ENCODE data around the gene TXNRD2. TPM values are rescaled to one million over a fixed set of nuclear protein-coding genes. Genes with fewer than 3 reads are reported as not detected.
"Not testable (repeated sequence)": the region's sequence is repeated elsewhere in the genome, so short reads cannot be mapped to it uniquely, and the experiment has no call there.

Gene TXNRD2
- total RNA-seq, 1 experiment from 2014 or later = 39.5 TPM

DNA sequence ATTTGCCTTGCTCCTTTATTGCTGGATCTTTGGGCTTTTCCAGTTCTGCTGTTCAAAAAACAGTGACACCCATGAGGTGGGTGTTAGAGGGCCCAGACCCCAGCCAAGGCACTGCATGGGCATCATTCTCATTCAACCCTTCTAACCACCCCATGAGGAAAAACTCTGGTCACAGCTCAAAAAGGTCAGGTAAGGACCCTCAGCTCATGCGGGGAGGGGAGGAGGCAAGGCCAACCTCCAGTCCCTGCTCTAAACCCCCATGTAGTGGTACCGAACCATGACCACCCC is 94.3 kb downstream of the TXNRD2 start:
- no peak for DNase-seq (ENCODE audit: low read depth)

DNA sequence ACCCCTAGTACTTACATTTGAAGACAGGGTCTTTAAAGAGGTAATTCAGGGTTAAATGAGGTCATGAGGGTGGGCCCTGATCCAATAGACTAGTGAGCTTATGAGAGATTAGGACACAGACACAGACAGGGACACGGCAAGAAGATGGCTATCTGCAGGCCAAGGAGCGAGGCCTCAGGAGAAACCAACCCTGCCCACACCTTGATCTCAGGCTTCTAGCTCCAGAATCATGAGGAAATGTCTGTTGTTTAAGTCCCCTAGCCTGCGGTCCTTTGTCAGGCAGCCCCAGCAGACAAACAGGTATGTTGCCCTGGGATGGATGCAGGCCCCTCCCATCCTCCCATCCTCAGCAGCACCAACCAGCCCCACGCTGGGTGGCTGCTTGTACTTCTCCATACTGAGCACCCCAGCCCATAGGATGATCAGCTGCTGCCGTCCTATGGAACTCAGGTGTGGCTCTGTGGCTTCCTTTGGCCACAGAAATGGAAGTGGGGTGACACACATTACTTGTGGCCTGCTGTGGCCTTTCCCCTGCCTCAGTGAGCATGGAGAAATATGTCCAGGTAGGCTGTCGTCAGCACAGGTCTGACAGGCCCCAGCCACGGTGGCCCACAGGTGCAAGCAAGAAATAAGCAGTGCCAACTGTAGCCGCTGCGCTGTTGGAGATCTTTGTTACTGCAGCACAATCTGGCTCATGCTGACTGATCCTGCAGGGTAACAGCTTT is 94.8 kb downstream of the TXNRD2 start:
- DNase-seq (ENCODE audit: low read depth) = no peak

DNA sequence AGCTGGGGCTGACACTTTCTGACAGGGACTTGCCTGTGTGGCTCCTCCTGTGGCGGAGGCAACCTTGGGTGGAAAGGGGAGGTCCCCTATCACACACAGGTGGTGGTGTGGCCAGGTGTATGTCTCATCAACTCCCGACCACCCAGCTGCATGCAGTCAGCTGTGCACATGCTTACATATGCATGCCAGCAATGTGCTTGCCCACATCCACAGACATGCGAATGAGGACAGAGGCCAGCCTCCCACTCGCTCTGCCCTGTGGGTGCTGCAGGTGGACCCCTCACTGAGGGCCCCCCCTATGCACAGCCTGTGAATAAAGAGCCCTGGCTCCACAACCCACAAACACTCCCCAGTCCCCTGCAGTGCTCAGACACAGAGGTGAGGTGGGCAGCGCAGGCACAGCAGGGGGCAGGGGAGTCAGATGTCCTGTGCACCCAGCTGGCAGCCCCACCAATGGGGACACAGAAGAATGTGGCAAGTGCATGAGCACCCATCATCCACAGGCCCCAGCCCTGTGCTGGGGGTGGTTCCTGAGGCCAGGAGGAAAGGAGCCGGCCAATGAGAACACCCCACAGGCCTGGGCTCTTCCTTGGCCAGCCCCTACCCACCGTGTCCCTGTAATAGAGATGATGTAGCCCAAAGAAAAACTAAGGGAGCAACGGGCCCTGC is 96.4 kb downstream of the TXNRD2 start:
- DNase-seq (ENCODE audit: low read depth) = no peak

DNA sequence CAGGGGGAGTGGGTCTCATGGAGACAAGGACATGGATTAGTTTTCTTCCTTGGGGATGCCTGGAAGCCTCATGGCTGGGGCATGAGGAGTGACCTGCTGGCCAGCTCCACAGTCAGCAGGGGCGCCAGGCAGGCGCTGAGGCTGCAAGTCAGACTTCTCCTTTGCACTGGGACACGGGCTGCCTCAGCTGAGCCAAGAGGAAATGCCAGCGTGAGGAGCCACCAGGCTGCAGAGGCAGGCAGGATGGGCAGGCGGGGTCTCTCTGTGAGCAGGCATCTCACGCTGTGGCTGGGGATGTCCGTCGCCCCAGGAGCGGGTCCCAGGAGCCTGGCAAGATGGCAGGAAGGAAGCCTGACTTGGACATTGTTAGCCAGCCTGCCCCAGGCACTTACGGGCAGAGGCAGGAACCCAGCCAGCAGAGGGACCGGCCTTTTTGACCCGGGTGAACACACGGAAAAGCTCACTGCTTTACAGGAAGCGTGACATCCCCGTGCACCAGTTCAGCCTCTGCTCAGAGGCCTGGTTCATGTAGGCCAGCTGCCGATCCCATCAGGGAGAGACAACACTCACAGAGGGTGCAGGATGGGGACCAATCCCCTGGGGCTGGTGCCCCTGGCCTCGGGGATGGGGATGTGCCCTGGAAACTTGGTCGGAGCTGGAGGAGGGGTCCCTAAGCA is 97.1 kb downstream of the TXNRD2 start:
- DNase-seq (ENCODE audit: low read depth) = peak; percentile 62

DNA sequence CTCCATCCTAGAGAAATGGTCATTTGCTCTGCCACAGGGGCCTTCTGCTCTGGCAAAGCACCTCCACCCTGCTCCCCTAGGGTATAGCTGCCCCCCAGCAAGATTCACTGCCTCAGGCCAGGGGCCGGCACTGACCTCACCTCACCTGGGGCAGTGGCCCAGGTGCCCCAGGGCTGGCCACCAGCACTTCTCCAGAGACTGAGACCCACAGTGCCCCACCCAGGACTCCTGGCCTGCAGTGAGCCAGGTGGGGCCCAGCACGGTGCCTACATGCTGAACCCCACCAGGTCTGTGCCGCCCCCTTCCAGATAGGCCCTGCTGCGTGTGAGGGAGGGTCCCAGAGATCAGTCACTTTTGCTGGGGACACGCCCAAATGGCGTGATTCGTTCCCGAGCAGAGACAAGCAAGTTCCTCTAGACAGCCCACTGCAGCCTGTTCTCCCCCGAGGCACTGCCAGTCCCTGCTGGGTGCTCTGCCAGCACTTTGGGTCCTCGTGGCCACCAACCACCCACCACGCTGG is 97.7 kb downstream of the TXNRD2 start:
- DNase-seq (ENCODE audit: low read depth) = no peak

DNA sequence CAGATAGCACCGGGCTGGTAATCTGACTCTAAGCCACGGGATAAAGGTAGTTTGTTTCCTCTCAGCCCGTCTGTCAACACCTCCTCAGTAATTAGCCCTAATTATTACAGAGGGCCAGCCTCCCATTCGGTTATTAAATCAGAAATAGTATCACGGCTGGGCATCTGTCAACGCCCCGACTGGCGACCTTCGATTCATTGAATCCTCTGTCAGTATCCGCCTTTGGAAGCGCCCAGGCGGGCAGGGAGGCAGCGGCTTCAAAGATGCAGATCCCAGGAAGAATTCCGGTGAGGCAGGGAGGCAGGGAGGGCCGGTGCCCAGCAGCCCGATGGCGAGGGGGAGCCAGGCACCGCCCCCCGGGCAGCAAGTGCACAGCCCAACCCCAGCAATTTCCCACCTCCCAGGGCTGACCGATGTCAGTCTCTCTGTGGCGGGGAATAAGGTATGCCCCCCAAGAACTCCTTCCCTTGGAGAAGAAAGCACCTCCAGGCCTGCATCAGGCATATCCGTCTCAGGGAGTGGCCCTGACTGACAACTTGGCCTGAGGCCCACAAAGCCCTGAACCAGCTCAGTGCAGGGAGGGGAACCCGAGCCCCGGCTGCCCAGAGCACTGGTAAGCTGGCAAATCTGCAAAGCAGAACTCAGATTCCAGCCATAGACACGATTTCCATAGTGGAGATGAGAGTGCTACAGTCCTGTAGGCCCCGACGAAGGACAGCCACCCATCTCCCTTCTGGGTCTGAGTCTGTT is 98.3 kb downstream of the TXNRD2 start:
- DNase-seq (ENCODE audit: low read depth) = no peak

DNA sequence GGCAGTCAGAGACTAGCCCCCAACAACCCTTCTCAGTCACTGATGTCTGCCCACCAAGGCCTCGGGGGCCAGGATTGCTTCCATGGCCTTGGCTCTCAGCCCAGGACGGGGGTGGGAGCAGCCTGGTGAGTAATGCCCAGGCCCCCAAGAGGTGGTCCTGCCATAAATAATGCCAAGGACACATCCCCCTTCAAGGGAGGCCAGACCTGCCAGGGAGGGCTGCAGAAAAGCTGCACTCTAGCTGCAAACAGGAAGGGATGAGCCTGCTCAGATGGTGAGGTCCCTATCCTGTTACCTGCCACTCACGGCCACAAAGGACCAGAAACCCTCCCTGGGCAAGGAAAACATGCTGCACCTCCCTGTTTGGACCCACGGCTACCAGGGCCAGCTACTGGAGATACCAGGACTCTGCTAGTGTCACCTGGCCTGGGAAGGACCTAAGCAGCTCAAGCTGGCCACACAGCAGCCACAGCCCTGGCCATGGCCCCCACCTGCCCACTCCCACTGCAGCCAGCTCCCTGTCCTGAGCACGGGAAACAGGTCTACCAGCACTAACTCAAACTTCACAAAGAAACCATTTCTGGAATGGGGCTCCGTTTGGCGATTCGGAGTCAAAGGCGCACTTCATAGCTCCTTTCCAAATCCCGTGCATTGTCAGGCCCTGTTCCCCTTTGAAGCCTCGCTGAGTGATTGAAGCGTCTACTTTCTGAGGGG is 99.1 kb downstream of the TXNRD2 start:
- DNase-seq (ENCODE audit: low read depth) = no peak

DNA sequence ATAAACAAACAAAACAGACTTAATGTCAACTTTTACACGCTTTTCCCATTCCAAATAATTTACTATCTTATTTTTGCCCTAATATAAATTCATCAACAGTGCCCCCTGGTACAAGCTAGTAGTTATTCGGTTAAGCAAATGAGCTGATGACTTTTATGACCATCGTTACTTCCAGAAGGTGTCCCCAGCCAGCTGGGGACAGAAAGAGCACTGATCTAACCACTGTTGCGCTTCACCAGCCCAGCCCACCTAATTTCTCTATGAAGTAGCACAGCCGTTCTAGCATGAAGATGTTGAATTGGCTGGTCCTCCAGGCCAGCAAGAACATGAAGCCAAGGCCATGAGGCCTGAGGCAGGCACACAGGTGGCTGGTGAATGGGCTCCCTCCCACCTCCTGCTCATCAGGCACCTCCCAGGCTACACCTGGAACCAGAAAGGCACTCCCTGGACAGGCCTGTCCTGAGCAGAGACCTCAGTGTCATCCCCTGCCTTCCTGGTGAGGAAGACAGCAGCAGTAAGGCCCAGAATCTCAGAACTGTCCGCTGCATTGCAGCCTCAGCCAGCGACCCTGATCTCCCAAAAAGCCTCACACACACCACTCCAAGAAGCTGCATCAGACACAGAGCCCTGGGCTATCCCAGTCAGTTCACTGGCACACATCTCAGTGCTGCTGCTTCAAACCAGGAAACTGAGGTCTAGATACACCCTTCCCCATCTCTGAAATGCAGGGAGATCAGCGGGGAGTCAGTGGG is 99.8 kb downstream of the TXNRD2 start:
- no peak for DNase-seq (ENCODE audit: low read depth)

DNA sequence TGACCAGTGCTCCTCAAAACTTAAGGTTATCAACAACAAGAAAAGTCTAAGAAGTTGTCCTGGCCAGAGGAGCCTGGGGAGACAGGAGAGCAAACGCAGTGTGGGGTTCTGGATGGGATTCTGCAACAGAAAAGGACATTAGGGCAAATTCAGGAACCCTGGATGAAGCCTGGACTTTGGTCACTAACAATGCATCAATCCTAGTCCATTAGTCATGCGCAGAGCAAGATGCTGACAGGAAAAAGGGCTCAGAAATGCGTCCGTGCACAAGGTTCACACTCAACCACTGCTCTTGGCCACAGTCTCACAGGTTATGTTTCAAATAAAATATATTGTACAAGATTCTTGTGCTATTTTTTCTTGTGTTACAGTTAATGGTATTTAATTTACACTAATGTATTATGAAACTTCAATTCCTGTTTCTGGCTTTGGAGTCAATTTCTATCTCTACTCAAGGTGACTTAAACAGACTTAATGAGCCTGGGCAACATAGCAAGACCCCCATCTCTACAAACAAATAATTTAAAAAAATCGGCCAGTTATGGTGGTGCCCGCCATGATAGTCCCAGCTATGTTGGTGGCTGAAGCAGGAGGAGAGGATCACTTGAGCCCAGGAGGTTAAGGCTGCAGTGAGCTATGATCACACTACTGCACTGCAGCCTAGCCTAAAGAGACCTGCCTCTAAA is 100.5 kb downstream of the TXNRD2 start:
- DNase-seq (ENCODE audit: low read depth) = no peak

DNA sequence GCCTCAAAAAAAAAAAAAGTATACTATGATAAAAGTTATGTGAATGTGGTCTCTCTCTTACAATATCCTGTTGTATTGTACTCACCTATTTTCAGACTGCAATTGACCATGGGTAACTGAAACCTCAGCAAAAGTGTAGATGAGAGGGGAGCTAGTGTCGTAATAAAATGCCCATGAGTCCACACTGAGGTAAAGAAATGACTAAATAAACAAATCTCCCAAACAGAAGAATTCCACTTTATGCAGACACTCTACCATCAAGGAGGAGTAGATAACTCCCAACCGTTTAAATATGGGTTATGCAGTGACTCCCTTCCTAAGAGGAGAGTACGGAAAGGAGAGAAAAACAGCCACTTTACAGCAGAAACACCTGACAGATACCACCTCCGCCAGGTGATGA is 101.6 kb downstream of the TXNRD2 start:
- DNase-seq (ENCODE audit: low read depth) = no peak

DNA sequence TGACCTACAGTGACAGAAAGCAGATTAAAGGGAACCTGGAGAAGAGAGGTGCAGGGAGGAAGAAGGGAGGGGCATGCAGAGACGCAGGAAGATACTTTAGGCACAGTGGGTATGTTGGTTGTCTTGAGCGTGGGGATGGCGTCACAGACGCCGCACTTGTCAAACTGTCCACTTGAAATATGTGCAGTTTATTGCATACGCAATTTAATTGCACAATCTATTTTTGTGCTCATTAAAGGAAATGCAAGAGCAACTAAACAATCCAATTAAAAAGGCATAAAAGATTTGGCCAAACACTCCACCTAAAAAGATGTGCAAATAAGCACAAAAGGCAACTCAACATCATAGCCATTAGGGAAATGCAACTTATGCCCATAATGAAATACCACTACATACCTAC is 103.7 kb downstream of the TXNRD2 start:
- DNase-seq (ENCODE audit: low read depth) = no peak

DNA sequence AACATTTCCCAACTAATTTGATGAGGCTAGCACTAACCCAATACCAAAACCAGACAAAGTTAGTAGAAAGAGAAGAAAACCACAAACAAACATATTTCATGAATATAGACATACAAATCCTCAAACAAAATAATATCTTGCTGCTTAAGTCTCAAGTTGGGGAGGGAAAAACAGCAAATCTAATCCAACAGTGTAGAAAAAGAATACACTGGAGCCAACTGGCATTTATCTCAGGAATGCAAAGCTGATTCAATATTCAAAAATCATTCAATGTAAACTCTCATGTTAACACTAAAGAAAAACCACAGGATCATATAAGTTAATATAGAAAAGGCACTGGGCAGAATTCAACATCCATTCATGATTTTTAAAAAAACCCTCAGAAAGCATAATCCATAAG is 105.1 kb downstream of the TXNRD2 start:
- no peak for DNase-seq (ENCODE audit: low read depth)

DNA sequence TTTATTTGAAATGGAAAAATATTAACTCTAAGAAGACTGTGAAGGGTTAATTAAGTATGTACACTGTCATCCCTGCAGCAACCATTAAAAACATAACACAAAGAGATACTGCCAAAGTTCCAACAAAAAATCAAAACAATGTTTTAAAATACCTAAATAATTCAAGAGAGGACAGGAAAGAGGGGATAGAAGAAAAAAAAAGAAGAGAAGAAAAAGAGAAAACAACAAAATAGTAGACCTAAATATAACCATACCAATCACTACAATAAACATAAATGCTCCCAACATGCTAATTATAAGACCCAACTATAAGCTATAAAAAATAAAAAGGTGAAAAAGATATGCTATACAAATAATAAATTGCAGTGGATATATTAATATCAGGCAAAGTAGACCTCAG is 107.0 kb downstream of the TXNRD2 start:
- no peak for DNase-seq (ENCODE audit: low read depth)

DNA sequence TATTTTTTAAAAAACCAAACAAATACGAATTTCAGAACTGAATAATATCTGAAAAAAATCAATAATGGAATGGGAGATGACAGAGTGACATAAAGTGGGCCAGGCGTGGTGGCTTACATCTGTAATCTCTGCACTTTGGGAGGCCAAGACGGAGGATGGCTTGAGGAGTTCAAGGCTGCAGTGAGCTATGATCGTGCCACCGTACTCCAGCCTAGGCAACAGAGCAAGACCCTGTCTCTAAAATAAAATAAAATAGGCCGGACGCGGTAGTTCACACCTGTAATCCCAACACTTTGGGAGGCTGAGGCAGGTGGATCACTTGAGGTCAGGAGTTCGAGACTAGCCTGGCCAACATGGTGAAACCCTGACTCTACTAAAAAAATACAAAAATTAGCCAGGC is 108.3 kb downstream of the TXNRD2 start:
- not testable (repeated sequence) for DNase-seq (ENCODE audit: low read depth)

DNA sequence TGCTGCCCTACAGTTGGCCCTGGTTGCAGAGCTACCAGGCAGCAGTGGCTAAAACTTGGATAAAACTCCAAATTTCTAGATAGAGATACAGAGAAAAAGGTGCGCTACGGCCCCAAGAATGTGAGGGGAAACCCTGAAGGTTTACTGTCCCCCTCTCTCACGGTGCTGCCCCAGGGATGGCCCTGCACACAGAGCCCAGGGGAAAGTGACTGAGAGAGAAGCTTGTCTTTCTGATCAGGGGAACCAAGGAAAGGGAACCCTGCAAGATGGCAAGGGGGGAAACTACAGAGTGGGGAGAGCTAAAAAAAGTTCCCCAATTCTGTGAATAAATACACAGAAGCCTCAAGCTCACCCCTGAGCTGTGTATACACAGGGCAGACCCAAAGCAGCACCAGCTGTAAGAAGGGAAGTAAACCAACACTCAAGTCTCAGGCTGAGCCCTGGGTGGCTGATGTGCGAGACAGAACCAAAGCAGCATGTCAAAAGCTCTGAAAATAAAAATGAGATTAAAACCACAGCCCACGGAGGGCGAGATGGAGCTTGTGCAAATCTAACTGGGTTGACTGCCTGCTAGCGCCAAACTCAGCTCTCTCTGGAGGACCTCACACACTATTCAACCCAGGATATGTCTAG is 109.0 kb downstream of the TXNRD2 start:
- no peak for DNase-seq (ENCODE audit: low read depth)

DNA sequence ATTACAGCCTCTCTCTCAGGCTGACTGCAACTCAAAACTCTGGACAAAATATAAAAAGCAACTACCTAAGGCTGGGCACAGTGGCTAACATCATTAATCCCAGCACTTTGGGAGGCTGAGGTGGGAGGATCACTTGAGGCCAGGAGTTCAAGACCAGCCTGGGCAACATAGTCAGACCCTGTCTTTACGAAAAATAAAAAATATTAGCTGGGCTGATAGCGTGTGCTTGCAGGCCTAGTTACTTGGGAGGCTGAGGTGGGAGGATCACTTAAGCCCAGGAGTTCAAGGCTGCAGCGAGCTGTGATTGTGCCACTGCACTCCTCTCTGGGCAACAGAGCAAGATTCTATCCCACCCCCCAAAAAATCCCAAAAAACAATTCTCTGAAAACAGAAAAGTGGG is 109.6 kb downstream of the TXNRD2 start:
- not testable (repeated sequence) for DNase-seq (ENCODE audit: low read depth)

DNA sequence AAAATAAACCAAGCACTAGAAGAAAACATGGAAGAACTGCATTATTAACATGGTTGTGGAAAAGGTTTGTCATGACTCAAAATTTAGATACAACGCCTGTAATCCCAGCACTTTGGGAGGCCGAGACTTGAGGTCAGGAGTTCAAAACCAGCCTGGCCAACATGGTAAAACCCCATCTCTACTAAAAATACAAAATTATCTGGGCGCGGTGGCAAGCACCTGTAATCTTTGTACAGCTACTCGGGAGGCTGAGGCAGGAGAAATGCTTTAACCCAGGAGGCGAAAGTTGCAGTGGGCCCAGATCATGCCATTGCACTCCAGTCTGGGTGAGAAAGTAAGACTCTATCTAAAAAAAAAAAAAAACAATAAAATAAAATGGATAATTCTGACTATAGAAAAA is 110.6 kb downstream of the TXNRD2 start:
- no peak for DNase-seq (ENCODE audit: low read depth)

DNA sequence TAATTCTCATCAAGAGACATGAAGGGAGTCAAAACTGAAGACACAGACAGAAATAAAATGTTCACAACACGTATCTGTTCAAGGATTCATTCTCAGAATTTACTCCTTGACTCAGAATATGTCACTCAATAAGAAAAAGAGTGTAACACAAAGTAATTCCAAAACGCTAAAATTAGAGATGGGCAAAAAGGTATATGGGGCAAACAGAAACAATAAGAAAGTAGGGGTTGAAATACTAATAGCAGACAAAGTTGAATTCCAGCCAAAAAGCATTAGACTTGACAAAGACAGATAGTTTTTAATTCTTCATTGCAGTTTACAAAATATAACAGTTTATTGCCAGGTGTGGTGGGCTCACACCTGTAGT is 113.6 kb downstream of the TXNRD2 start:
- DNase-seq (ENCODE audit: low read depth) = no peak

DNA sequence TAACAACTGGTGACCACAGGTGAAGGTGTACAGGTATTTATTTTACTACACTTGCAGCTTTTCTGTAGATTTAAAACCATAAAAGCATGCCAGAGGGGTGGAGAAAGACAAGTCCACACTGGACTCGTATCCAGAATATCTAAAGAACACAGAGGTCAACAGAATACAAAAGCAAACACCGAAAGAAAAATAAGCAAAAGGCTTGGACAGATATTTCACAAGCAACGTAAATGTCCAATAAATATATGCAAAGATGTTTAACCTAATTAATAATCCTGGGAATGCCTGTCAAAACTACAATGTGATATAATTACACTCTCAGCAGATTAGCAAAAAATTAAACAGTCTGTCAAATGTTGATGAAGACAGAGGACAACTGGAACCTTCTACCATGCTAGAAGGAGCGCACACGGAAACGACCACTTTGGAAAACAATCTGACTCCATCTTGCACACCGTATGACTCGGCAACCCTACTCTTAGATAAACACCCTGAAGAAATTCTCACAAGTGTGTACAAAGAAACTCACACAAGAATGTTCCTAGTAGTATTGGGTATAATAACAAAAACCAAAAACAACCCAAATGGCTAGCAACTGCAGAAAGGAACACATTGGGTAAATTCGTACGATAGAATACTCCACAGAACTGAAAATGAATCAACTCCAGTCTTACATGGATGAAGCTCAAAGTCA is 114.1 kb downstream of the TXNRD2 start:
- DNase-seq (ENCODE audit: low read depth) = no peak
